GM12878 (cell line): ENCODE results near the gene PPIE. TPM values are rescaled to one million over a fixed set of nuclear protein-coding genes. Genes with fewer than 3 reads are reported as not detected.

Experiments used
- ATAC-seq: fragments of 200-7000 bp; cut with Tn5 transposase; 3 replicates; pipeline ENCODE4 v1.9.1; 2020; ENCODE audit warnings: mild to moderate bottlenecking, moderate library complexity
- BruUV-seq: library from RNA; stranded (reverse); fragments of 400-500 nt; replicated peaks from 2 replicates; lab custom pipeline; 2021; lab: Mats Ljungman, UMichigan
- CTCF ChIA-PET: fragments of 300-600 bp; sonication (Branson Sonifier 250); formaldehyde crosslinking; extraction: SDS; loops from one replicate; lab custom pipeline; 2021; ENCODE audit warnings: inconsistent platforms; lab: Yijun Ruan, JAX
- POLR2A ChIA-PET: fragments of 350-600 bp; formaldehyde crosslinking; extraction: SDS; loops from one replicate; lab custom pipeline; 2021; ENCODE audit warnings: inconsistent platforms; lab: Charles Lee
- RAD21 ChIA-PET: fragments of 300-600 bp; sonication (Branson Sonifier 250); formaldehyde crosslinking; loops from one replicate; lab custom pipeline; 2023; ENCODE audit warnings: antibody characterized with exemption; ENCODE audit not compliant: unreplicated experiment; lab: Charles Lee
- SMC1A ChIA-PET: fragments of 300-600 bp; sonication (Branson Sonifier 250); formaldehyde crosslinking; loops from one replicate; lab custom pipeline; 2023; ENCODE audit not compliant: unreplicated experiment, uncharacterized antibody; lab: Charles Lee
- DNase-seq: peaks from one replicate; pipeline ENCODE4 v3.0.0-alpha.2; 2011; ENCODE audit warnings: low read depth, low spot score
- FAIRE-seq: peaks from 3 replicates; lab custom pipeline; 2011; peaks lifted over from hg19 to GRCh38; lab: Jason Lieb, UNC
- H2AFZ ChIP-seq: 2 replicates; pipeline ENCODE4 v1.6.0; 2011; ENCODE audit warnings: low read depth, low read length, control low read depth; ENCODE audit not compliant: control insufficient read depth
- H3K27ac ChIP-seq: 2 replicates; pipeline ENCODE4 v1.5.1; 2011; ENCODE audit warnings: control low read depth; ENCODE audit not compliant: control insufficient read depth, insufficient read depth
- H3K27me3 ChIP-seq, 2 experiments: replicated peaks in 1 of 2; 2 replicates each; pipeline versions ENCODE4 v1.6.0 to v1.6.1; 2011; ENCODE audit warnings: low read length in 1 of 2; ENCODE audit not compliant: control insufficient read depth in 2 of 2, insufficient read depth in 2 of 2
- H3K36me3 ChIP-seq, 2 experiments: 2 replicates each; pipeline ENCODE4 v1.5.1; 2011; ENCODE audit warnings: low read length in 1 of 2; ENCODE audit not compliant: control insufficient read depth in 2 of 2, insufficient read depth in 2 of 2
- H3K4me1 ChIP-seq: 2 replicates; pipeline ENCODE4 v1.6.1; 2011; ENCODE audit warnings: mild to moderate bottlenecking, low read length, moderate library complexity, mixed read lengths; ENCODE audit not compliant: control insufficient read depth, insufficient read depth
- H3K4me2 ChIP-seq: 2 replicates; pipeline ENCODE4 v1.6.0; 2011; ENCODE audit warnings: control low read depth; ENCODE audit not compliant: control insufficient read depth, insufficient read depth
- H3K4me3 ChIP-seq: fragments of 200-600 bp; sonication (generic); 2 replicates; pipeline ENCODE4 v1.5.1; 2016
- H3K79me2 ChIP-seq: 2 replicates; pipeline ENCODE4 v1.6.0; 2011; ENCODE audit warnings: low read length; ENCODE audit not compliant: control insufficient read depth, insufficient read depth
- H3K9ac ChIP-seq: 2 replicates; pipeline ENCODE4 v1.8.0; 2011; ENCODE audit warnings: low read length, control low read depth, mixed read lengths; ENCODE audit not compliant: control insufficient read depth, insufficient read depth
- H3K9me3 ChIP-seq: replicated peaks from 3 replicates; pipeline ENCODE4 v1.5.1; 2011; ENCODE audit warnings: mild to moderate bottlenecking, low read length; ENCODE audit not compliant: control insufficient read depth, insufficient read depth
- H4K20me1 ChIP-seq: 2 replicates; pipeline ENCODE4 v1.6.0; 2011; ENCODE audit not compliant: control insufficient read depth, insufficient read depth
- CBX5 ChIP-seq: sonication (generic); IDR thresholded peaks from 2 replicates; pipeline ENCODE4 v1.6.1; 2016; ENCODE audit warnings: low read depth, moderate library complexity, mild to moderate bottlenecking, inconsistent platforms
- CHD1 ChIP-seq: IDR thresholded peaks from 2 replicates; pipeline ENCODE4 v1.6.1; 2012; ENCODE audit warnings: low read depth, low read length, improper control_type of control experiment
- DPF2 ChIP-seq: fragments of 450-650 bp; IDR thresholded peaks from 2 replicates; pipeline ENCODE4 v1.6.1; 2017; ENCODE audit warnings: mild to moderate bottlenecking
- EP300 ChIP-seq, 2 experiments: fragments of 150-350 bp in 1 of 2; IDR thresholded peaks; 2 replicates each; pipeline ENCODE4 v1.6.1; 2011 to 2012; ENCODE audit warnings: low read depth in 2 of 2, low read length in 2 of 2, borderline replicate concordance in 1 of 2, improper control_type of control experiment in 1 of 2, inconsistent platforms in 1 of 2; ENCODE audit not compliant: control insufficient read depth in 1 of 2
- GATAD2B ChIP-seq: fragments of 450-650 bp; conservative IDR thresholded peaks from 2 replicates; pipeline ENCODE4 v1.6.1; 2017; ENCODE audit warnings: low read depth, mild to moderate bottlenecking, moderate library complexity
- JUNB ChIP-seq: IDR thresholded peaks from 2 replicates; pipeline ENCODE4 v1.6.1; 2016; ENCODE audit warnings: antibody characterized with exemption, mild to moderate bottlenecking
- KDM1A ChIP-seq: fragments of 200-600 bp; sonication (generic); IDR thresholded peaks from 2 replicates; pipeline ENCODE4 v1.6.1; 2016; ENCODE audit warnings: borderline replicate concordance
- MEF2A ChIP-seq: IDR thresholded peaks from 2 replicates; pipeline ENCODE4 v1.6.1; 2011; ENCODE audit warnings: low read depth, mild to moderate bottlenecking, low read length, moderate library complexity; ENCODE audit not compliant: insufficient read depth
- NFXL1 ChIP-seq: fragments of 450-650 bp; IDR thresholded peaks from 2 replicates; pipeline ENCODE4 v1.6.1; 2017; ENCODE audit warnings: antibody characterized with exemption, mild to moderate bottlenecking, borderline replicate concordance
- POLR2AphosphoS5 ChIP-seq: IDR thresholded peaks from 2 replicates; pipeline ENCODE4 v1.6.1; 2011; ENCODE audit warnings: mild to moderate bottlenecking, low read length, inconsistent platforms
- SREBF2 ChIP-seq: IDR thresholded peaks from 2 replicates; pipeline ENCODE4 v1.6.1; 2012; ENCODE audit warnings: mild to moderate bottlenecking, low read length
- STAT3 ChIP-seq: IDR thresholded peaks from 2 replicates; pipeline ENCODE4 v1.6.1; 2011; ENCODE audit warnings: low read depth, low read length, improper control_type of control experiment
- WGBS: methylation state at CpG from one replicate; pipeline ENCODE4 v1.1.6; 2016; ENCODE audit warnings: low lambda C conversion rate; ENCODE audit not compliant: insufficient replicate concordance, insufficient coverage; ENCODE audit errors: missing lambda C conversion rate; 5-methylcytosine and 5-hydroxymethylcytosine counted together
- in situ Hi-C: fragments of 300-500 bp; cut with MboI; formaldehyde crosslinking; loops from 9 replicates; pipeline ENCODE4 v1.14.3; 2018; ENCODE audit warnings: mixed read lengths
- intact Hi-C: fragments of 100-400 bp; cut with micrococcal nuclease; formaldehyde crosslinking; loops from one replicate; pipeline ENCODE4 v1.14.2; 2022; ENCODE audit not compliant: unreplicated experiment
- polyA plus RNA-seq, 11 experiments: library from polyadenylated mRNA; depleted of rRNA in 4 of 11; unstranded in 6 of 11; stranded (reverse) in 5 of 11; fragments of >200 nt; fragmentation: Nextera tagmentation in 4 of 11; fragmentation: Illumina TruSeq in 1 of 11; extraction: Ambion mirVana in 4 of 11; extraction: Trizol in 1 of 11; gene quantifications; 1 replicate in 1 of 11; 2 replicates in 10 of 11; pipeline versions ENCODE4 v1.2.1 to v1.2.3, GENCODE V29; 2011 to 2016; ENCODE audit warnings: inconsistent platforms in 2 of 11, missing spikeins in 2 of 11, low read depth in 1 of 11
- total RNA-seq, 4 experiments: library from RNA; depleted of rRNA in 3 of 4; stranded (reverse); fragments of >200 nt in 3 of 4; fragmentation: Illumina TruSeq in 1 of 4; extraction: Trizol in 1 of 4; gene quantifications; 2 replicates each; pipeline versions ENCODE4 v1.2.1 to v1.2.3, GENCODE V29; 2013 to 2021
- TF ChIP-seq, protein P1 (sequence below): fragments of 450-650 bp; IDR thresholded peaks from 2 replicates; pipeline ENCODE4 v1.6.1; 2018; ENCODE audit warnings: mild to moderate bottlenecking, low read depth, moderate library complexity; ENCODE audit not compliant: partially characterized antibody

The PPIE gene
- total and polyA plus RNA-seq, 10 of the 15 experiments (the other 5 are each of a cell fraction or from before 2014, with no cell fraction given): 36.6 to 163 (median 70.1) TPM

DNA sequence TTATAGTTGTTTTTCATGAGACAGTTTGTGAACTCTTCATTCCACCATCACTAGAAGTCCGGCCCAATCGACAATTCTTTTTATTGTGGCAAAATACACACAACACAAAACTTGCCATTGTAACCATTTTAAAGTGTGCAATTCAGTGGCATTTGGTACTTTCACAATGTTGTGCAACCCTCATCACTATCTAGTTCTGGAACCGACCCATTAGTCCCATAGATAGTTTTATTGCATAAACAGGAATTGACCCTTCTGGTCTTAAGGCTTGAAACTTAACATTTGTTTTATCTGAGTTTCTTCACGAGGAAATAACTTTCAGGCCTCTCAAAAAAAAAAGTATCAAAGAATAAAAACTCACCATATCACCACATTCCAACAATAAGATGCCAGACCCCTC, 8.8 kb upstream of the PPIE start:
- DNase-seq (no peak), FAIRE-seq (no peak), ATAC-seq (no peak)
- ChIA-PET RAD21 (no interaction called here), CTCF (no interaction called here), POLR2A (no interaction called here), SMC1A (interaction anchor here (1.0 to 1.3 kb wide), 3 partner anchors 8 to 69 kb away, joined by 3 read pairs; no protein-coding TSS in a partner anchor)
- BruUV-seq: no TSS peak
- intact Hi-C loops: loop anchor here (10.0 kb wide), 1 partner anchor 265 kb away; no protein-coding TSS in a partner anchor
- no peak overlapping the region for H3K4me3 ChIP-seq
- H3K9ac ChIP-seq: no peak overlapping the region
- H3K79me2 ChIP-seq: no peaks in the 10 kb centered on the region
- no peaks in the 10 kb centered on the region; the same call in 2 of the 3 replicates for H3K9me3 ChIP-seq
- H3K4me2 ChIP-seq: no peak overlapping the region
- no peaks in the 10 kb centered on the region for H4K20me1 ChIP-seq
- no peaks in the 10 kb centered on the region for H3K27me3 ChIP-seq
- WGBS: 28% methylated on average over 4 of the region's 4 CpGs
- H3K36me3 ChIP-seq: no peaks in the 10 kb centered on the region
- no peak overlapping the region for H2AFZ ChIP-seq
- no peak for TF ChIP-seq EP300 (IDR thresholded peaks at IDR 0.05; ENCODE audit: borderline replicate concordance in 1 of 2, control insufficient read depth in 1 of 2, low read depth in 2 of 2, low read length in 2 of 2)
- no peak for TF ChIP-seq SREBF2
- TF ChIP-seq STAT3: no peak
- no peak for TF ChIP-seq GATAD2B
- no peak for TF ChIP-seq POLR2AphosphoS5
- H3K27ac ChIP-seq: no peak overlapping the region
- H3K4me1 ChIP-seq: peaks cover 14% of the 10 kb centered on the region
- in situ Hi-C loops: no loop called here

DNA sequence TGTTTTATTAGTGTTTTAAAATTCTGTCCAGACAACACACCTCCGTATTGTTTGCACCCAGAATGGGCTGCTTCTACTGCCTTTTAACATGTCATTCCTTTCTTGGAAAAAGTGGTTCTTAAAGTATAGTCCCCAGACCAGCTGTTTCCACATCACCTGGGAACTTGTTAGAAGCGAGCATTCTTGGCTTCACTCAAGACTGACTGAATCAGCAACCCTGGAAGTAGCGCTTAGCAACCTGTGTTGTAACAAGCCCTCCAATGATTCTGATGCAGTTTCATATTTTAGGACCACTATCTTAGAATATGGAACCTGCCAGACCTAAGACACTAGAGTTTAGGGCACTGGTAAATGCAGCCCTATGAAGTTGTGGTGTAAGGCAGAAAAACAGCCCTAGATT, 6.0 kb upstream of the PPIE start:
- Histone ChIP-seq H3K9me3 (no peaks in the 10 kb centered on the region; the same call in 2 of the 3 replicates), H3K4me2 (no peak overlapping the region), H3K4me3 (no peak overlapping the region), H4K20me1 (no peaks in the 10 kb centered on the region), H3K79me2 (no peaks in the 10 kb centered on the region), H2AFZ (no peak overlapping the region), H3K27me3 (no peaks in the 10 kb centered on the region), H3K36me3 (no peaks in the 10 kb centered on the region), H3K27ac (no peak overlapping the region), H3K9ac (no peak overlapping the region), H3K4me1 (peaks cover 8% of the 10 kb centered on the region)
- CTCF ChIA-PET: interaction anchor here (0.8 kb wide), 1 partner anchor 62 kb away, joined by 4 read pairs; no protein-coding TSS in a partner anchor
- FAIRE-seq (peak; percentile 38), DNase-seq (no peak), ATAC-seq (no peak)
- SMC1A ChIA-PET: interaction anchor here (1.0 to 1.3 kb wide), 2 partner anchors 8 to 11 kb away, joined by 3 to 4 read pairs; no protein-coding TSS in a partner anchor
- in situ Hi-C loops (no loop called here), intact Hi-C loops (no loop called here)
- RAD21 ChIA-PET: no interaction called here
- no TSS peak for BruUV-seq
- WGBS: 81% methylated on average over 3 of the region's 3 CpGs
- POLR2A ChIA-PET: no interaction called here
- TF ChIP-seq MEF2A: no peak
- TF ChIP-seq, protein P1, sequence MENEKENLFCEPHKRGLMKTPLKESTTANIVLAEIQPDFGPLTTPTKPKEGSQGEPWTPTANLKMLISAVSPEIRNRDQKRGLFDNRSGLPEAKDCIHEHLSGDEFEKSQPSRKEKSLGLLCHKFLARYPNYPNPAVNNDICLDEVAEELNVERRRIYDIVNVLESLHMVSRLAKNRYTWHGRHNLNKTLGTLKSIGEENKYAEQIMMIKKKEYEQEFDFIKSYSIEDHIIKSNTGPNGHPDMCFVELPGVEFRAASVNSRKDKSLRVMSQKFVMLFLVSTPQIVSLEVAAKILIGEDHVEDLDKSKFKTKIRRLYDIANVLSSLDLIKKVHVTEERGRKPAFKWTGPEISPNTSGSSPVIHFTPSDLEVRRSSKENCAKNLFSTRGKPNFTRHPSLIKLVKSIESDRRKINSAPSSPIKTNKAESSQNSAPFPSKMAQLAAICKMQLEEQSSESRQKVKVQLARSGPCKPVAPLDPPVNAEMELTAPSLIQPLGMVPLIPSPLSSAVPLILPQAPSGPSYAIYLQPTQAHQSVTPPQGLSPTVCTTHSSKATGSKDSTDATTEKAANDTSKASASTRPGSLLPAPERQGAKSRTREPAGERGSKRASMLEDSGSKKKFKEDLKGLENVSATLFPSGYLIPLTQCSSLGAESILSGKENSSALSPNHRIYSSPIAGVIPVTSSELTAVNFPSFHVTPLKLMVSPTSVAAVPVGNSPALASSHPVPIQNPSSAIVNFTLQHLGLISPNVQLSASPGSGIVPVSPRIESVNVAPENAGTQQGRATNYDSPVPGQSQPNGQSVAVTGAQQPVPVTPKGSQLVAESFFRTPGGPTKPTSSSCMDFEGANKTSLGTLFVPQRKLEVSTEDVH: no peak
- TF ChIP-seq NFXL1: no peak
- no peak for TF ChIP-seq CBX5
- TF ChIP-seq CHD1: no peak
- TF ChIP-seq DPF2: no peak
- no peak for TF ChIP-seq KDM1A
- TF ChIP-seq JUNB: no peak
